Keratinocyte (primary cell): ENCODE data around the gene NRIP2. TPM values are rescaled to one million over a fixed set of nuclear protein-coding genes. Genes with fewer than 3 reads are reported as not detected.

Experiments
- DNase-seq: peaks from one replicate; pipeline ENCODE4 v3.0.0-alpha.2; 2011; ENCODE audit warnings: low read depth, missing footprints, low spot score
- FAIRE-seq: peaks from 2 replicates; lab custom pipeline; 2011; peaks lifted over from hg19 to GRCh38; lab: Jason Lieb, UNC
- H2AFZ ChIP-seq: 2 replicates; pipeline ENCODE4 v1.6.0; 2012; ENCODE audit warnings: low read length, control low read depth, inconsistent platforms; ENCODE audit not compliant: control insufficient read depth
- H3K27ac ChIP-seq: 2 replicates; pipeline ENCODE4 v1.5.1; 2011; ENCODE audit warnings: low read length; ENCODE audit not compliant: control insufficient read depth, insufficient read depth
- H3K27me3 ChIP-seq: 3 replicates; pipeline ENCODE4 v1.6.0; 2011; ENCODE audit warnings: low read length; ENCODE audit not compliant: control insufficient read depth, insufficient read depth; ENCODE audit errors: extremely low read depth
- H3K36me3 ChIP-seq, 2 experiments: 2 replicates in 1 of 2; 3 replicates in 1 of 2; pipeline ENCODE4 v1.5.1; 2011; ENCODE audit warnings: low read length in 2 of 2, mild to moderate bottlenecking in 1 of 2; ENCODE audit not compliant: control insufficient read depth in 2 of 2, insufficient read depth in 2 of 2; ENCODE audit errors: extremely low read depth in 1 of 2
- H3K4me1 ChIP-seq: 3 replicates; pipeline ENCODE4 v1.5.1; 2011; ENCODE audit warnings: low read length; ENCODE audit not compliant: control insufficient read depth, insufficient read depth; ENCODE audit errors: extremely low read depth
- H3K4me2 ChIP-seq: 3 replicates; pipeline ENCODE4 v1.6.0; 2011; ENCODE audit warnings: low read depth, low read length; ENCODE audit not compliant: control insufficient read depth, insufficient read depth; ENCODE audit errors: extremely low read depth
- H3K4me3 ChIP-seq, 3 experiments: fragments of 200-600 bp in 1 of 3; sonication (generic) in 1 of 3; 2 replicates in 2 of 3; 3 replicates in 1 of 3; pipeline ENCODE4 v1.5.1; 2011 to 2016; ENCODE audit warnings: low read length in 3 of 3, mild to moderate bottlenecking in 3 of 3, control low read depth in 2 of 3, inconsistent platforms in 1 of 3, low read depth in 1 of 3, mixed read lengths in 1 of 3, mixed run types in 1 of 3, moderate library complexity in 1 of 3; ENCODE audit not compliant: control insufficient read depth in 2 of 3, insufficient read depth in 2 of 3; ENCODE audit errors: extremely low read depth in 1 of 3
- H3K79me2 ChIP-seq: 2 replicates; pipeline ENCODE4 v1.6.0; 2012; ENCODE audit warnings: low read length; ENCODE audit not compliant: control insufficient read depth, insufficient read depth
- H3K9ac ChIP-seq: 3 replicates; pipeline ENCODE4 v1.6.0; 2011; ENCODE audit warnings: low read length; ENCODE audit not compliant: control insufficient read depth, insufficient read depth; ENCODE audit errors: extremely low read depth
- H3K9me1 ChIP-seq: 3 replicates; pipeline ENCODE4 v1.6.0; 2011; ENCODE audit warnings: low read length; ENCODE audit not compliant: control insufficient read depth, insufficient read depth; ENCODE audit errors: extremely low read depth
- H3K9me3 ChIP-seq: 2 replicates; pipeline ENCODE4 v1.5.1; 2012; ENCODE audit warnings: low read depth, low read length; ENCODE audit not compliant: control insufficient read depth
- H4K20me1 ChIP-seq: 3 replicates; pipeline ENCODE4 v1.6.0; 2011; ENCODE audit warnings: low read length; ENCODE audit not compliant: control insufficient read depth, insufficient read depth; ENCODE audit errors: extremely low read depth
- EZH2 ChIP-seq: IDR thresholded peaks from one replicate; pipeline ENCODE4 v1.6.1; 2012; ENCODE audit warnings: inconsistent platforms, mild to moderate bottlenecking, low read length, moderate library complexity
- dilution Hi-C: fragments of 300-500 bp; cut with MboI; formaldehyde crosslinking; loops from one replicate; pipeline ENCODE4 v1.7.0; 2020; ENCODE audit warnings: low sequenced_read_pairs; ENCODE audit not compliant: extremely low pct_ligation_motif_present
- polyA plus RNA-seq, 5 experiments: library from polyadenylated mRNA; depleted of rRNA in 3 of 5; stranded (reverse) in 3 of 5; stranded (forward) in 1 of 5; unstranded in 1 of 5; fragments of >200 nt; gene quantifications; 1 replicate in 1 of 5; 2 replicates in 3 of 5; 3 replicates in 1 of 5; pipeline versions ENCODE4 v1.2.1 to v1.2.3, GENCODE V29; 2011 to 2012; ENCODE audit warnings: missing spikeins in 2 of 5, low read depth in 1 of 5, low replicate concordance in 1 of 5
- TF ChIP-seq, protein P1 (sequence below), 3 experiments: IDR thresholded peaks in 1 of 3; conservative IDR thresholded peaks in 1 of 3; optimal IDR thresholded peaks in 1 of 3; 2 replicates in 2 of 3; 3 replicates in 1 of 3; pipeline versions ENCODE3 to v1.5.1; 2011; ENCODE audit warnings: low read length in 3 of 3, mild to moderate bottlenecking in 3 of 3, moderate library complexity in 2 of 3, control low read depth in 1 of 3, inconsistent platforms in 1 of 3; ENCODE audit not compliant: insufficient read depth in 2 of 3; ENCODE audit errors: extremely low read depth in 1 of 3

The NRIP2 gene
- polyA plus RNA-seq, 1 donor (not counting 4 experiments of a cell fraction or from before 2014, with no cell fraction given) = not detected

DNA sequence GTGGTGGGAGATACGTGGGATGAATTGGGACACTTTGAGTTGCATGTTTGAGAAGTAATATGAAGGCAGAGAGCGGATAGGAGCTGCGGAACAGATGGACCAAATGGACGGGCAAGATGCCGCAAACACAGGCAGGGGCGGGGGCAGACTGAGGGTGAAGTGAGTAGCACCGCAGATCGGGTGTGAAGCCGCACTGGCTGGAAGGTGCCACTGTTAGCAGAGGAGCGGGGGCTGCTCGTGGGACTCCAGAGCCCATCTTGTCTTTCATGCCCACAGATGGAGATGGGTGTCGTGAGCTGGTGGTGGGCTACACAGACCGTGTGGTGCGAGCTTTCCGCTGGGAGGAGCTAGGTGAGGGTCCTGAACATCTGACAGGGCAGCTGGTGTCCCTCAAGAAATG is 15.0 kb downstream of the NRIP2 start:
- Histone ChIP-seq H3K79me2 (peaks cover 5% of the 10 kb centered on the region), H3K36me3 (peaks cover 34 to 36% of the 10 kb centered on the region in 2 experiments), H3K9ac (no peak overlapping the region), H3K9me3 (no peaks in the 10 kb centered on the region), H3K4me3 (no peak overlapping the region), H3K27ac (no peak overlapping the region), H3K27me3 (no peaks in the 10 kb centered on the region), H4K20me1 (no peaks in the 10 kb centered on the region), H3K4me2 (no peak overlapping the region), H3K9me1 (no peaks in the 10 kb centered on the region), H3K4me1 (no peaks in the 10 kb centered on the region), H2AFZ (no peak overlapping the region)
- no peak for FAIRE-seq
- dilution Hi-C loops = no loop called here
- TF ChIP-seq EZH2 = no peak
- TF ChIP-seq, protein P1, sequence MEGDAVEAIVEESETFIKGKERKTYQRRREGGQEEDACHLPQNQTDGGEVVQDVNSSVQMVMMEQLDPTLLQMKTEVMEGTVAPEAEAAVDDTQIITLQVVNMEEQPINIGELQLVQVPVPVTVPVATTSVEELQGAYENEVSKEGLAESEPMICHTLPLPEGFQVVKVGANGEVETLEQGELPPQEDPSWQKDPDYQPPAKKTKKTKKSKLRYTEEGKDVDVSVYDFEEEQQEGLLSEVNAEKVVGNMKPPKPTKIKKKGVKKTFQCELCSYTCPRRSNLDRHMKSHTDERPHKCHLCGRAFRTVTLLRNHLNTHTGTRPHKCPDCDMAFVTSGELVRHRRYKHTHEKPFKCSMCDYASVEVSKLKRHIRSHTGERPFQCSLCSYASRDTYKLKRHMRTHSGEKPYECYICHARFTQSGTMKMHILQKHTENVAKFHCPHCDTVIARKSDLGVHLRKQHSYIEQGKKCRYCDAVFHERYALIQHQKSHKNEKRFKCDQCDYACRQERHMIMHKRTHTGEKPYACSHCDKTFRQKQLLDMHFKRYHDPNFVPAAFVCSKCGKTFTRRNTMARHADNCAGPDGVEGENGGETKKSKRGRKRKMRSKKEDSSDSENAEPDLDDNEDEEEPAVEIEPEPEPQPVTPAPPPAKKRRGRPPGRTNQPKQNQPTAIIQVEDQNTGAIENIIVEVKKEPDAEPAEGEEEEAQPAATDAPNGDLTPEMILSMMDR (optimal IDR thresholded peaks at IDR 0.05 in 1 of 3, IDR thresholded peaks at IDR 0.05 in 1 of 3, conservative IDR thresholded peaks at IDR 0.05 in 1 of 3; ENCODE audit: extremely low read depth in 1 of 3, insufficient read depth in 2 of 3, low read length in 3 of 3) = no peak
- DNase-seq = no peak

DNA sequence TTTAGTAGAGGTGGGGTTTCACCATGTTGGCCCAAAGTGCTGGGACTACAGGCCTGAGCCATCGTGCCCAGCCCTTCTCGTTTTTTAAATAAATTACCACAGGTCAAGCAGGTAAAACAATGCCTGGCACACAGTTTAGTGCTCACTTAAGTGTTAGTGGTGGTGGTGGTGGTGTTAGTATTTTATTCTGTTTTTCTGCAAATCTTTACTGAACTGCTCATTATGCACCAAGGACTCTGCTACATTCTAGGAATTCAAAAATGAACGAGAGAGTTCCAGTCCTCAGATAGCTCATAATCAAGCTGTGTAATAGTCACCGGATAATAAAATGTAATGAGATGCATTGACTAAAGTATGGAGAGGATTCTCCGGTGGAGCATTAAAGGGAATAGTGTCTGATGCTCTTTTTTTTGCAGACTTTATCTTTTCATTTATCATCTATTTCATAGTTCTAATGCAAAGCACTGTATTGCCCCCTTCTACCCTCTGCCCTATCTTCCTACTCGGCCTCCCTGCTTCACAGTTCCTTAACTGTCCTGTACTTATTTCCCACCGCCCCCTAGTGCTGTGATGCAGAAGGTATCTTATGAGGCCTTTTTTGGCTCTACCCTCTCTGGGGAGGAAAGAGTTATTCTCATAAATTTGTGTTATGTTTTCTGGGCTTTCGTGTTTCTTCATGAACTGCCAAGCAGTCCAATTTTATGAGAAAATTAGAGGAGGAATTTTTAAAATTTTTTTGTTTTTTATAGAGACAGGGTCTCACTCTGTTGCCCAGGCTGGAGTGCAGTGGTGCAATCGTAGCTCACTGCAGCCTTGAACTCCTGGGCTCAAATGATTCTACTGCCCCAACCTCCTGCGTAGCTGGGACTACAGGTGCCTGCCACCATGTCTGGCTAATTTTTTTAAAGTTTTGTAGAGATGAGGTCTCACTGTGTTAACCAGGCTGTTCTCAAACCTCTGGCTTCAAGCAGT is 21.3 kb downstream of the NRIP2 start:
- Histone ChIP-seq H3K9me1 (no peaks in the 10 kb centered on the region), H3K4me3 (peak overlapping the region; percentile 80 to 85 (median 80)), H3K4me1 (peaks cover 5% of the 10 kb centered on the region), H4K20me1 (no peaks in the 10 kb centered on the region), H3K4me2 (peak overlapping the region; percentile 96), H3K9ac (peak overlapping the region; percentile 89), H3K36me3 (peaks cover 7 to 13% of the 10 kb centered on the region in 2 experiments), H3K9me3 (no peaks in the 10 kb centered on the region), H3K27me3 (no peaks in the 10 kb centered on the region), H3K79me2 (peaks cover 20% of the 10 kb centered on the region), H3K27ac (peak overlapping the region; percentile 89), H2AFZ (peak overlapping the region; percentile 97)
- FAIRE-seq (no peak), DNase-seq (no peak)
- dilution Hi-C loops = no loop called here
- TF ChIP-seq, protein P1 (optimal IDR thresholded peaks at IDR 0.05 in 1 of 3, IDR thresholded peaks at IDR 0.05 in 1 of 3, conservative IDR thresholded peaks at IDR 0.05 in 1 of 3; ENCODE audit: extremely low read depth in 1 of 3, insufficient read depth in 2 of 3, low read length in 3 of 3) = peak; percentile 62 to 70 (median 66)
- no peak for TF ChIP-seq EZH2
